Left lobe of liver (tissue), 2 donors: ENCODE measurements around the gene GSC2. TPM values are rescaled to one million over a fixed set of nuclear protein-coding genes. Genes with fewer than 3 reads are reported as not detected.
"Not testable (repeated sequence)": the region's sequence is repeated elsewhere in the genome, so short reads cannot be mapped to it uniquely, and the experiment has no call there.

Source experiments
- ATAC-seq: fragments of 200-7000 bp; cut with Tn5 transposase; one replicate; pipeline ENCODE4 v1.9.1; 2020; ENCODE audit warnings: mild to moderate bottlenecking, moderate library complexity
- DNase-seq: peaks from one replicate; pipeline ENCODE4 v3.0.0-alpha.2; 2020; ENCODE audit warnings: low spot score
- total RNA-seq: library from RNA; stranded (reverse); gene quantifications from one replicate; pipeline ENCODE4 v1.2.1, GENCODE V29; 2021
- donor health status: DM: no; HTN: no; CAD: no; lungs with moderate emphysema.
- donor health status: DM: no; HTN: yes; CAD: no.

The GSC2 gene
- total RNA-seq, 1 donor from 2014 or later, result not detected

GRCh38 chr22:19158649-19159048 is 8.6 kb upstream of the GSC2 start:
- DNase-seq, ATAC-seq: not testable (repeated sequence)

GRCh38 chr22:19156109-19156508 is 6.0 kb upstream of the GSC2 start:
- not testable (repeated sequence) for DNase-seq, ATAC-seq

- DNase-seq (no peak), ATAC-seq (no peak)
Measured at GRCh38 chr22:19152942-19153883, 3.1 kb upstream of the GSC2 start.

GRCh38 chr22:19151329-19152191 is 1.5 kb upstream of the GSC2 start:
- DNase-seq (no peak), ATAC-seq (no peak)

GRCh38 chr22:19150482-19151328 is 613 bp upstream of the GSC2 start:
- ATAC-seq, result no peak
- DNase-seq, result no peak

- ATAC-seq (no peak), DNase-seq (peak; percentile 38)
Measured at GRCh38 chr22:19149047-19149883, 827 bp downstream of the GSC2 start.

GRCh38 chr22:19148417-19149046 is 1.6 kb downstream of the GSC2 start:
- ATAC-seq, result no peak
- no peak for DNase-seq

- ATAC-seq (no peak), DNase-seq (no peak)
Measured at GRCh38 chr22:19147195-19147780, 2.8 kb downstream of the GSC2 start.

- DNase-seq (no peak), ATAC-seq (no peak)
Measured at GRCh38 chr22:19146215-19146968, 3.7 kb downstream of the GSC2 start.

- ATAC-seq, result no peak
- DNase-seq, result no peak
Measured at GRCh38 chr22:19143967-19144400, 6.1 kb downstream of the GSC2 start.

- no peak for ATAC-seq
- DNase-seq, result no peak
Measured at GRCh38 chr22:19143212-19143611, 6.9 kb downstream of the GSC2 start.

GRCh38 chr22:19142394-19142793 is 7.7 kb downstream of the GSC2 start:
- ATAC-seq, result no peak
- no peak for DNase-seq

GRCh38 chr22:19139974-19140373 is 10.1 kb downstream of the GSC2 start:
- no peak for ATAC-seq
- no peak for DNase-seq

GRCh38 chr22:19139001-19139356 is 11.1 kb downstream of the GSC2 start:
- ATAC-seq (no peak), DNase-seq (no peak)

- ATAC-seq, result no peak
Measured at GRCh38 chr22:19138217-19139000, 11.7 kb downstream of the GSC2 start.

GRCh38 chr22:19137384-19138216 is 12.5 kb downstream of the GSC2 start:
- ATAC-seq, result no peak
- no peak for DNase-seq

More at GRCh38 chr22:19138217-19139000, 11.7 kb downstream of the GSC2 start:
- DNase-seq, result no peak

- DNase-seq (no peak), ATAC-seq (no peak)
Measured at GRCh38 chr22:19136915-19137314, 13.2 kb downstream of the GSC2 start.
